ENCODE measurements around the gene NSG2. TPM values are rescaled to one million over a fixed set of nuclear protein-coding genes. Genes with fewer than 3 reads are reported as not detected.
A peak's percentile ranks its signal among the peaks of the same experiment; 100 is the strongest.
"Not testable (repeated sequence)": the region's sequence is repeated elsewhere in the genome, so short reads cannot be mapped to it uniquely, and the experiment has no call there.

The NSG2 gene
- total RNA-seq, 2 donors from 2014 or later = 2.9 TPM; not detected in 1

DNA sequence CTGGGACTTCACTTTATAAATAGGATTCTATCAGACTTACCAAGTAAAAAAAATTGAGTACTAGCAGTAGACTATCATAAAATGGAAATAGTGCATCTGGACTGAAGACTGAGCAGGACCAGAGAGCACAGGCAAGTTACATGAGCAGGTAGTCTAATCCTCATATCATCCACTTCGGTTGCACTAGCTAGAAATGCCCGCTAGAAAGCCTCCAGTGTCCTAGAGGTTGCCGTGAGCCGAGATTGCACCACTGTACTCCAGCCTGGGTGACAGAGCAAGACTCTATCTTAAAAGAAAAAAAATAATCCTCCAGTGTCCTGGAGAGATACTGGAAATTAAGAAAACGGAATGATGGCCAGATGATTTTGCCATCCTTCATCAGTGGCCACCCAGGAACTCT, 36.6 kb upstream of the NSG2 start:
- no peak for DNase-seq
- intact Hi-C loops (cut with DNase I) = no loop called here
- TF ChIP-seq POLR2A (IDR thresholded peaks at IDR 0.05) = no peak
- TF ChIP-seq, protein P1, sequence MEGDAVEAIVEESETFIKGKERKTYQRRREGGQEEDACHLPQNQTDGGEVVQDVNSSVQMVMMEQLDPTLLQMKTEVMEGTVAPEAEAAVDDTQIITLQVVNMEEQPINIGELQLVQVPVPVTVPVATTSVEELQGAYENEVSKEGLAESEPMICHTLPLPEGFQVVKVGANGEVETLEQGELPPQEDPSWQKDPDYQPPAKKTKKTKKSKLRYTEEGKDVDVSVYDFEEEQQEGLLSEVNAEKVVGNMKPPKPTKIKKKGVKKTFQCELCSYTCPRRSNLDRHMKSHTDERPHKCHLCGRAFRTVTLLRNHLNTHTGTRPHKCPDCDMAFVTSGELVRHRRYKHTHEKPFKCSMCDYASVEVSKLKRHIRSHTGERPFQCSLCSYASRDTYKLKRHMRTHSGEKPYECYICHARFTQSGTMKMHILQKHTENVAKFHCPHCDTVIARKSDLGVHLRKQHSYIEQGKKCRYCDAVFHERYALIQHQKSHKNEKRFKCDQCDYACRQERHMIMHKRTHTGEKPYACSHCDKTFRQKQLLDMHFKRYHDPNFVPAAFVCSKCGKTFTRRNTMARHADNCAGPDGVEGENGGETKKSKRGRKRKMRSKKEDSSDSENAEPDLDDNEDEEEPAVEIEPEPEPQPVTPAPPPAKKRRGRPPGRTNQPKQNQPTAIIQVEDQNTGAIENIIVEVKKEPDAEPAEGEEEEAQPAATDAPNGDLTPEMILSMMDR (IDR thresholded peaks at IDR 0.05) = no peak
- no peaks in the 10 kb centered on the region for H3K9me3 ChIP-seq
- no peak overlapping the region for H3K27ac ChIP-seq
- H3K27me3 ChIP-seq = no peaks in the 10 kb centered on the region
- no peaks in the 10 kb centered on the region for H3K36me3 ChIP-seq (replicated peaks in 1 of 2; ENCODE audit: insufficient read depth in 1 of 2, low read depth in 2 of 2)
- 81 to 92% methylated on average over 5 of the region's 5 CpGs for WGBS, 2 donors
- no peak overlapping the region for H3K4me3 ChIP-seq
- no peak for ATAC-seq
- no peaks in the 10 kb centered on the region for H3K4me1 ChIP-seq

DNA sequence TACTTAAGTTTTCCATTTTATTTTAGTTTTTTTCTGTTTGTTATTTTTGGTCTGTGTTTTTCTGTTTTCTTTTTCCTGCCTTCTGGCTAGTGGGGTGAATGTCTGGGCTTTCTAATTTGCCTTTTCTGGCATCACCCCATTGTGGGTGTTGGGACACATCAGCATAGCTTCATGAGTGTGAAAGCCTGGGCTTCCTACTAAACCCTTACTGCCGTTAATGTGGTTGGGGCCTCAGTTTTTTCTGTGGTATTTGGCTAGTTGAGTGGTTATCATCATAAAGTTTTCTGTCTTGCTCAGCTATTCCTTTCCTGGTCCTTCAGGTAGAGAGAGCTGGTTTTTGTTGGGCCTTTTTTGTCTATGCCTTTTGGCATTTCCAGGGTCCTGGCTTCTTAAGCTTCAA, 35.1 kb upstream of the NSG2 start:
- DNase-seq (no peak), ATAC-seq (no peak)
- Histone ChIP-seq H3K4me3 (no peak overlapping the region), H3K9me3 (no peaks in the 10 kb centered on the region), H3K27me3 (no peaks in the 10 kb centered on the region), H3K27ac (no peak overlapping the region), H3K36me3 (replicated peaks in 1 of 2; ENCODE audit: insufficient read depth in 1 of 2, low read depth in 2 of 2) (no peaks in the 10 kb centered on the region), H3K4me1 (no peaks in the 10 kb centered on the region)
- TF ChIP-seq, protein P1 (IDR thresholded peaks at IDR 0.05) = no peak
- TF ChIP-seq POLR2A (IDR thresholded peaks at IDR 0.05) = no peak
- intact Hi-C loops (cut with DNase I) = no loop called here
- WGBS, 2 donors = 67 to 82% methylated on average over 1 of the region's 1 CpG

- intact Hi-C loops (cut with DNase I) = no loop called here
- no peaks in the 10 kb centered on the region for H3K27me3 ChIP-seq
- no peaks in the 10 kb centered on the region for H3K36me3 ChIP-seq (replicated peaks in 1 of 2; ENCODE audit: insufficient read depth in 1 of 2, low read depth in 2 of 2)
- TF ChIP-seq POLR2A (IDR thresholded peaks at IDR 0.05) = no peak
- TF ChIP-seq, protein P1 (IDR thresholded peaks at IDR 0.05) = no peak
- H3K4me3 ChIP-seq = no peak overlapping the region
- DNase-seq (no peak), ATAC-seq (no peak)
- WGBS, 2 donors = 48 to 54% methylated on average over 3 of the region's 3 CpGs
- H3K9me3 ChIP-seq = no peaks in the 10 kb centered on the region
- H3K4me1 ChIP-seq = no peaks in the 10 kb centered on the region
- H3K27ac ChIP-seq = no peak overlapping the region
These were observed 34.1 kb upstream of the NSG2 start for GRCh38 chr5:174011441-174011840.

- H3K9me3 ChIP-seq; H3K27ac ChIP-seq; intact Hi-C loops (cut with DNase I); H3K27me3 ChIP-seq; H3K36me3 ChIP-seq (replicated peaks in 1 of 2; ENCODE audit: insufficient read depth in 1 of 2, low read depth in 2 of 2); H3K4me1 ChIP-seq; ATAC-seq; H3K4me3 ChIP-seq: not testable (repeated sequence)
- 73% methylated on average over 11 to 17 of the region's 19 CpGs for WGBS, 2 donors
- DNase-seq = peak in 3 of 4 donors; percentile 23 to 31 (median 28)
- TF ChIP-seq, protein P1 (IDR thresholded peaks at IDR 0.05) = peak; percentile 13 to 44 (median 29)
These were observed 25.2 kb upstream of the NSG2 start for GRCh38 chr5:174020069-174020927.

- DNase-seq (no peak), ATAC-seq (no peak)
- no peaks in the 10 kb centered on the region for H3K36me3 ChIP-seq (replicated peaks in 1 of 2; ENCODE audit: insufficient read depth in 1 of 2, low read depth in 2 of 2)
- no peak overlapping the region for H3K4me3 ChIP-seq
- no peaks in the 10 kb centered on the region for H3K4me1 ChIP-seq
- TF ChIP-seq, protein P1 (IDR thresholded peaks at IDR 0.05) = no peak
- TF ChIP-seq POLR2A (IDR thresholded peaks at IDR 0.05) = no peak
- H3K9me3 ChIP-seq = no peaks in the 10 kb centered on the region
- H3K27ac ChIP-seq = no peak overlapping the region
- WGBS, 2 donors = 84 to 86% methylated on average over 3 of the region's 3 CpGs
- intact Hi-C loops (cut with DNase I) = no loop called here
- H3K27me3 ChIP-seq = no peaks in the 10 kb centered on the region
These were observed 24.6 kb upstream of the NSG2 start for GRCh38 chr5:174020928-174021304.
